Prostate gland (tissue), 2 donors: ENCODE results near the gene TAS1R3.

Experiments used
- CTCF ChIP-seq, 4 experiments: fragments of 200-600 bp in 2 of 4; fragments of 450-650 bp in 2 of 4; sonication (generic) in 2 of 4; IDR thresholded peaks; 1 replicate in 3 of 4; 2 replicates in 1 of 4; pipeline ENCODE4 v1.5.1; 2016 to 2019; ENCODE audit warnings: antibody characterized with exemption in 4 of 4, mild to moderate bottlenecking in 2 of 4, moderate library complexity in 2 of 4
- POLR2A ChIP-seq: fragments of 450-650 bp; IDR thresholded peaks from one replicate; pipeline ENCODE4 v1.6.1; 2016; ENCODE audit warnings: antibody characterized with exemption, mild to moderate bottlenecking

GRCh38 chr1:1308756-1309250 lies 22.3 kb upstream of the TAS1R3 start:
- TF ChIP-seq CTCF (IDR thresholded peaks at IDR 0.05) (no peak), POLR2A (no peak)
